Astrocyte (in vitro differentiated cells and primary cell): ENCODE data around the gene KRTAP2-1.
"Not testable (repeated sequence)": the region's sequence is repeated elsewhere in the genome, so short reads cannot be mapped to it uniquely, and the experiment has no call there.

ENCODE experiments used
- EZH2 ChIP-seq: IDR thresholded peaks from 2 replicates; pipeline ENCODE4 v1.6.1; 2012; ENCODE audit warnings: mild to moderate bottlenecking, low read length, inconsistent platforms; ENCODE audit not compliant: insufficient read depth
- TF ChIP-seq, protein P1 (sequence below): IDR thresholded peaks from 2 replicates; pipeline ENCODE4 v1.5.1; 2011; ENCODE audit warnings: low read depth, mild to moderate bottlenecking, inconsistent platforms, low read length, moderate library complexity; ENCODE audit not compliant: insufficient read depth

DNA sequence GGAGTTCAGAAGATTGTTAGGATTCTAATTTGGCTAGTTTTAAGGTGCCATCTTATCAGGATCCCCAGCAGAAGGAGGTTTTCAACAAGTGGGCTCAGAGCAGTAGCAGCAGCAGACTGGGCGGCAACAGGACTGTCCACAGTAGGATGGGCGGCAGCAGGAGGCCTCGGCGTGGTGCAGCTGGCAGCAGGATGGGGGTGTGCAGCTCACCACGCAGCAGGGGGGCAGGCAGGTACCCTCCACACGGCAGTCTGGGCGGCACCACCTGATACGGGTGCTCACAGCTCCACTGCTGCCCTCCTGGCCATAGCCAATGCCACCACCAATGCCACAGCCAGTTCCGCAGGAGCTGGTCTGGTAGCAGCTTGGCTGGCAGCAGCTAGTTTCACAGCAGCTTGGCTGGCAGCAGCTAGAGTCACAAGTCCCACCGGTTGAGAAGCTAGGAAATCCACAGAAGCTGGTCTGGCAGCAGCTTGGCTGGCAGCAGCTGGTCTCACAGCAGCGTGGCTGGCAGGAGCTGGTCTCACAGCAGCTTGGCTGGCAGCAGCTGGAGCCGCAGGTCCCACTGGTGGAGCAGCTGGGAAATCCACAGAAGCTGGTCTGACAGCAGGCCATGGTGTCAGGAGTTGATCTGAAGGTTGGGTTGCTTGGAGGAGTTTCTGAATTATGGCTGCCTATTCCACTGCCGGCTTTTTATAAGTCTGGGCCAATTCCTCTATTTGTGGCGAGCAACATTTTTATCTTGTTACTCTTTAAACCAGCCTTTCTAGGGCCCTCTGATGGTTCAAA lies 6.1 kb downstream of the KRTAP2-1 start, which contains the start of gene KRTAP1-1:
- TF ChIP-seq, protein P1, sequence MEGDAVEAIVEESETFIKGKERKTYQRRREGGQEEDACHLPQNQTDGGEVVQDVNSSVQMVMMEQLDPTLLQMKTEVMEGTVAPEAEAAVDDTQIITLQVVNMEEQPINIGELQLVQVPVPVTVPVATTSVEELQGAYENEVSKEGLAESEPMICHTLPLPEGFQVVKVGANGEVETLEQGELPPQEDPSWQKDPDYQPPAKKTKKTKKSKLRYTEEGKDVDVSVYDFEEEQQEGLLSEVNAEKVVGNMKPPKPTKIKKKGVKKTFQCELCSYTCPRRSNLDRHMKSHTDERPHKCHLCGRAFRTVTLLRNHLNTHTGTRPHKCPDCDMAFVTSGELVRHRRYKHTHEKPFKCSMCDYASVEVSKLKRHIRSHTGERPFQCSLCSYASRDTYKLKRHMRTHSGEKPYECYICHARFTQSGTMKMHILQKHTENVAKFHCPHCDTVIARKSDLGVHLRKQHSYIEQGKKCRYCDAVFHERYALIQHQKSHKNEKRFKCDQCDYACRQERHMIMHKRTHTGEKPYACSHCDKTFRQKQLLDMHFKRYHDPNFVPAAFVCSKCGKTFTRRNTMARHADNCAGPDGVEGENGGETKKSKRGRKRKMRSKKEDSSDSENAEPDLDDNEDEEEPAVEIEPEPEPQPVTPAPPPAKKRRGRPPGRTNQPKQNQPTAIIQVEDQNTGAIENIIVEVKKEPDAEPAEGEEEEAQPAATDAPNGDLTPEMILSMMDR: not testable (repeated sequence)
- TF ChIP-seq EZH2: not testable (repeated sequence)
